Measurements from ENCODE around the gene ARSA. TPM values are rescaled to one million over a fixed set of nuclear protein-coding genes. Genes with fewer than 3 reads are reported as not detected.

ARSA gene
- polyA plus RNA-seq, 1 donor: 45.7 TPM

DNA sequence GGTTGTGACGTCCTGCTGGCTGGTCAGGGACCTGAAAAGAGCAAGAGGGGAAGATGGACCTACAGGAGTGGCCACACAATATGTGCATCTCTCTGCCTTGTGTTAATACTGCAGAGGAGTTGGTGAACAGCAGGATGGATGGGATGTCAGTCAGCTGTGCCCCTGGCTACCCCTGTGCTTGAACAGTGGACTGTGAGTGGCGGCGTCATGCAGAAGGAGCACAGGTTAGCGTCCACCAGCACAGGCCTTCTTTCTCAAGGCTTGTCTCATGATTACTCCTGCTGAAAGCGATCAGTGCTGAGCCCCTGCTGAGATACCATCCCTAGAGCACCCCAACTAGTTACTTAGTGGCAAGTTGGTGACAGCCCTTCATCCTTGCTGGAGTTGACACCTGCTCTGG, 41.5 kb downstream of the ARSA start:
- no peak for DNase-seq
- Histone ChIP-seq H3K9me3 (ENCODE audit: control insufficient read depth, low read depth, low read length) (no peaks in the 10 kb centered on the region), H3K27me3 (ENCODE audit: control insufficient read depth, insufficient read depth, low read length) (no peaks in the 10 kb centered on the region), H3K27ac (ENCODE audit: low read length) (no peak overlapping the region), H3K4me1 (ENCODE audit: control insufficient read depth, insufficient read depth, low read length) (peaks cover 6% of the 10 kb centered on the region), H3K36me3 (ENCODE audit: control insufficient read depth, insufficient read depth, low read length) (peaks cover under 1% of the 10 kb centered on the region), H3K4me3 (ENCODE audit: low read length) (no peak overlapping the region)
- WGBS (ENCODE audit: insufficient coverage, low lambda C conversion rate): no CpG with 5 or more reads among the region's 5 CpGs

DNA sequence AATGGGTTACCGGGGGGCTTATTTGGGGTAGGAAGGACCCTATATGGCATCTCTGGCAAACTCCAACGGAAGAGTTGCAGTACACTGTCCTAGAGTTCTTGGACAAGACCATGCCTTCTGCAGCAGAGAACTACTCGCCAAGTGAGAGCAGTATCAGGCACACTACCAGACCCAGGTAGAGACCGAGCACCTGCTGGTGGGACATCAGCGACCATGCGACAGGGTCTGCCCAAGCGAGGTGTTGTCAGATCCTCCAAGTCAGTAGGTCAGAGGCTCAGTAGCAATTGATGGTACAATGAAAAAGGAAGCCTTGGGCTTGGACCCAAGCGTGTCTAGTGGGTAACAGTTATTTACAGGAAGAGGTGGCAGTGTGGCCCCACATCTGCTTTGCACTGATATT, 42.2 kb downstream of the ARSA start:
- no peaks in the 10 kb centered on the region for H3K9me3 ChIP-seq (ENCODE audit: control insufficient read depth, low read depth, low read length)
- no peak overlapping the region for H3K27ac ChIP-seq (ENCODE audit: low read length)
- no peak overlapping the region for H3K4me3 ChIP-seq (ENCODE audit: low read length)
- peaks cover 6% of the 10 kb centered on the region for H3K4me1 ChIP-seq (ENCODE audit: control insufficient read depth, insufficient read depth, low read length)
- H3K27me3 ChIP-seq (ENCODE audit: control insufficient read depth, insufficient read depth, low read length): no peaks in the 10 kb centered on the region
- DNase-seq: no peak
- WGBS (ENCODE audit: insufficient coverage, low lambda C conversion rate): no CpG with 5 or more reads among the region's 8 CpGs
- peaks cover 4% of the 10 kb centered on the region for H3K36me3 ChIP-seq (ENCODE audit: control insufficient read depth, insufficient read depth, low read length)

DNA sequence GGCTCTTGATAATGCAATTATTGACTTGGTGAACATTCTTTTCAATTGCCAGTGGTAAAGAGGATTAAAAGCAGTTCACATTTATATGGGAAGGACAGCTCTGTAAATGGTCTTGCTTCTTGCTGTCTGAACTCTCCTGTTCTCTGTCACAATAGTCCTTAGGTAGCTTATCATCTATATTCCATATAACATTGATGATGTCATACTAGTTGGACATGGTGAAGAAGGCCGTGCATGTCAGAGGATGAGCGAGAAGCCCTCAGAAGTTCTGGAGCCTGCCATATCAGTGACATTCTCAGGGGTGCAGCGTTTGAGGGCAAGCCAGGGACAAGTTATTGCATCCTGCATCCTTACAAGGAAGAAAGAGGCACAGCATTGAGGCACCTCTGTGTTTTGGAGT, 42.7 kb downstream of the ARSA start:
- Histone ChIP-seq H3K27me3 (ENCODE audit: control insufficient read depth, insufficient read depth, low read length) (no peaks in the 10 kb centered on the region), H3K4me1 (ENCODE audit: control insufficient read depth, insufficient read depth, low read length) (peaks cover 6% of the 10 kb centered on the region), H3K9me3 (ENCODE audit: control insufficient read depth, low read depth, low read length) (no peaks in the 10 kb centered on the region), H3K27ac (ENCODE audit: low read length) (no peak overlapping the region), H3K36me3 (ENCODE audit: control insufficient read depth, insufficient read depth, low read length) (peaks cover 6% of the 10 kb centered on the region), H3K4me3 (ENCODE audit: low read length) (no peak overlapping the region)
- DNase-seq: no peak
- no CpG with 5 or more reads among the region's 3 CpGs for WGBS (ENCODE audit: insufficient coverage, low lambda C conversion rate)

DNA sequence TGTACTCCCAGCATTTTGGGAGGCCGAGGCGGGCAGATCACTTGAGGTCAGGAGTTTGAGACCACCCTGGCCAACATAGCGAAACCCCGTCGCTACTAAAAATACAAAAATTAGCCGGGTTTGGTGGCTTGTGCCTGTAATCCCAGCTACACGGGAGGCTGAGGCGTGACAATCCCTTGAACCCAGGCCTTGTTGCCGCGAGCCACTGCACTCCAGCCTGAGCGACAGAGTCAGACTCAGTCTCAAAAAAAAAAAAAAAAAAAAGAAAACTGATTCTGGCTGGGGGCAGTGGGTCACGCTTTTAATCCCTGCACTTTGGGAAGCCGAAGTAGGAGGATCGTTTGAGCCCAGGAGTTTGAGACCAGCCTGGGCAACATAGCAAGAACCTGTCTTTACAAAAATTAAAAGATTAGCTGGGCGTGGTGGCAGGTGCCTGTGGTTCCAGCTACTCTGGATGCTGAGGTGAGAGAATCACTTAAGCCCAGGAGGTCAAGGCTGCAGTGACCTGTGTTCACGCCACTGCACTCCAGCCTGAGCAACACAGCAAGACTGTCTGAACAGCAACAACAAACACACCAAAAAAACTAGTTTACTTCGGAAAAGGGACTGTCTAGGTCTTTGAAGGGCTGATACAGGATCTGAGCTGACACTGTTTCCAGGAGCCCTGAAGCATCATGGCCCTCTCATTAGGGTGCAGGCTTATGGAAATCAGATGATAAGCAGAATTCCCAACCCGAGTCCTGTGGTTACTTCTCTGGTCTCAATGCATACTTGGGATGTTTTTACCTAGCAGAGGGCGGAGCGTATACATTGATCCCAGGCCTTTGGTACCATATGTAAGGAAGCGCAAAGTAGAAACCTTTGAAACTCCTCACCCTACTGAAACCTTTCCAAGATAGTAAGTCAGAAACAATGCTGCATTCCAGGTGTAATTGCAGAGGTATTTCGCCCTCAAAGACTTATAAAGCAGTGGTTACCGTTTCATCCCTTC, 43.6 kb downstream of the ARSA start:
- H3K36me3 ChIP-seq (ENCODE audit: control insufficient read depth, insufficient read depth, low read length): peaks cover 13% of the 10 kb centered on the region
- 100% methylated on average over 3 of the region's 23 CpGs for WGBS (ENCODE audit: insufficient coverage, low lambda C conversion rate)
- no peaks in the 10 kb centered on the region for H3K27me3 ChIP-seq (ENCODE audit: control insufficient read depth, insufficient read depth, low read length)
- H3K4me1 ChIP-seq (ENCODE audit: control insufficient read depth, insufficient read depth, low read length): peaks cover 13% of the 10 kb centered on the region
- H3K9me3 ChIP-seq (ENCODE audit: control insufficient read depth, low read depth, low read length): no peaks in the 10 kb centered on the region
- no peak for DNase-seq
- no peak overlapping the region for H3K4me3 ChIP-seq (ENCODE audit: low read length)
- no peak overlapping the region for H3K27ac ChIP-seq (ENCODE audit: low read length)

DNA sequence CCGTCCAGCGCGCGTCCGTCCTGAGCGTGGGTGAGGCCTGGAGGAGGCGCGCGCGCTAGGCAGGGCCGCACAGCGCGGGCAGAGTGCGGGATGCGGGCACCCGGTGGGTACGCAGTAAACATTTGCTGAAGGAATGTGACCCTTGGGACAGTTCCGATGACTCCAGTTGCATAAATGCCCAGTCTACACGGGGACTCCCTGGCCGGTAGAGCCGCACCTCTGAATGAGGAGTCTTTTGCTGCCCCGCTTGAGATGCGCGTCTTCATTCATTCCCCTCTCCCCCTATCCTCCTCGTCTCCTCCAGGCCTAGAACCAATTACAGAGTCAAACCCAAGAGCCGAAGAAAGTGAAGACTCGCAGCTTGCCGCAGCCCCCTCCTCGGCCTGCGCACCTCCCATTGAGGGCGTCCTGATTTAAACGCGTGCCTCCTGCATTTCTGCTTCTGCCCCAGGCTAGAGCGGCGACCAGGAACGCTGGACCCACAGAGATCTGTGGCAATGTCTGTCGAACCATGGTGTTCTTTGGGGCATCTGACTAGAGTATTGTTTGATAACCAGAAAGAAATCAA, 44.6 kb downstream of the ARSA start:
- Histone ChIP-seq H3K4me3 (ENCODE audit: low read length) (peak overlapping the region; percentile 64), H3K4me1 (ENCODE audit: control insufficient read depth, insufficient read depth, low read length) (peaks cover 22% of the 10 kb centered on the region), H3K9me3 (ENCODE audit: control insufficient read depth, low read depth, low read length) (no peaks in the 10 kb centered on the region), H3K36me3 (ENCODE audit: control insufficient read depth, insufficient read depth, low read length) (peaks cover 17% of the 10 kb centered on the region), H3K27ac (ENCODE audit: low read length) (peak overlapping the region; percentile 7), H3K27me3 (ENCODE audit: control insufficient read depth, insufficient read depth, low read length) (no peaks in the 10 kb centered on the region)
- no peak for DNase-seq
- no CpG with 5 or more reads among the region's 37 CpGs for WGBS (ENCODE audit: insufficient coverage, low lambda C conversion rate)

DNA sequence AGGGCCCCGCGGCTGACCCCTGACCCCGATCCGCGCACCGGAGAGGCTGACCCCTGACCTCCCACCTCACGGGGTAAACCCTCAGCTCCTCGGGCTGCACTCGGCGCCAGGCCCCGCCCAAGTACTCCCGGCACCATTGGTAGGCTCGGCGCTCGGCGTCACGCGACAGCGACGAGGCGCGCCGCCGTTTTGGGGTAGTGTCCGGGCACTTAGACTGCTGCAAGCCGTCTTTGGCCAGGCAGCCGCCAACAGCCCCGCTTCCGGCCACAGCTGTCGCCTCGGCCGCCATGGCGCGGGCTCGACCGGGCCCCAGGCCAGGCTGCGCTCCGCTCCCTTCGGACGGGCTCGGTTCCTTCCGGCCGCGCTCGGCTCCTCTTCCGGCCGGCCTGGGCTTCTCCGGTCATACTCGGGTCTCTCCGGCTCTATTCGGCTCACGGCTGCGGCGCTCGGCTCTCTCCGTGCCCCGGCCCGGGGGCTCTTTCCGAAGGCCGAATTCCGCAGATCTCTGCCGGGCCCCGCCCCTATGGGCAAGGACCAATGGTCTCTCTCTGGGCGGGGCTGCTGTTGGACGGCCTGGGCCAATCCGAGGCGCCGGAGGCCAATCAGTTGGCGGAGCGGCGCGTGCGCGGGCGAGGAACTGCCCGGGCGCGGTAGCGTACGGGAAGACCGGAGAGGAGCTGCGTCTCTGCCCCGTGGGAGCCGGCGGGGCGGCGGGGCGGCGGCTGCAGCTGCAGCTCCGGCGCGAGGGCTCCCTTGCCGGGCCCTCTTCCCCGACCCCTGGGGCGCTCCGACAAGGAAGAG, 45.3 kb downstream of the ARSA start, which contains the start of gene CHKB:
Gene CHKB, minus strand, starts transcription at position 357 of the 801 bp plus-strand sequence. Its CDS starts 68 bp downstream, at position 289.
- DNase-seq: peak; percentile 98 to 99

DNA sequence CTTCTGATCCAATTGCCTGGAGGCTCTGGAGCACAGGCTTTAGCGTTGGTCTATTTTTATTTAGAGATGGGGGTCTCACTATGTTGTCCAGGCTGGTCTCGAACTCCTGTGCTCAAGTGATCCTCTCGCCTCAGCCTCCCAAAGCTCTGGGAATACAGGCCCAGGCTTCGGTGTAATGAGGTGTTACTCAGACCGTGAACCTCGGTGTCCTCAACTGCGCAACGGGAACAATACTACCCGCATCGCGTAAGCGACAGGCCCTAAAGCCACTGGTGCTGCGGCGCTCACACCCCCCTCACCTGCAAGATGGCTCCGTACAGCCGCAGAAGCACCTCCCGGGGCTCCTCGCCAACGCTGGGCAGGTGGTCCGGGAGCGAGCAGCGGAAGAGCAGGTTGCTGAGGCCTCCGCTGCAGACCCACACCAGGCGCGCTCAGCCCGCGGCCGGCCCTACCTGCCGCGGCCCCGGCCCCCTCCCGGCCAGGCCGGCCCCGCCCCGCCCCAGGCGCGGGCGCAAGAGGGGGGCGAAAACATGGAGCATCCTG, 45.9 kb downstream of the ARSA start:
- H3K9me3 ChIP-seq (ENCODE audit: control insufficient read depth, low read depth, low read length): no peaks in the 10 kb centered on the region
- H3K27me3 ChIP-seq (ENCODE audit: control insufficient read depth, insufficient read depth, low read length): no peaks in the 10 kb centered on the region
- H3K4me1 ChIP-seq (ENCODE audit: control insufficient read depth, insufficient read depth, low read length): peaks cover 25% of the 10 kb centered on the region
- no peak for DNase-seq
- no CpG with 5 or more reads among the region's 39 CpGs for WGBS (ENCODE audit: insufficient coverage, low lambda C conversion rate)
- H3K27ac ChIP-seq (ENCODE audit: low read length): peak overlapping the region; percentile 88
- H3K4me3 ChIP-seq (ENCODE audit: low read length): peak overlapping the region; percentile 75
- H3K36me3 ChIP-seq (ENCODE audit: control insufficient read depth, insufficient read depth, low read length): peaks cover 17% of the 10 kb centered on the region

More for the DNA sequence above, 45.3 kb downstream of the ARSA start, which contains the start of gene CHKB:
- Histone ChIP-seq H3K36me3 (ENCODE audit: control insufficient read depth, insufficient read depth, low read length) (peaks cover 17% of the 10 kb centered on the region), H3K4me3 (ENCODE audit: low read length) (peak within 1 kb of the TSS; percentile 75), H3K4me1 (ENCODE audit: control insufficient read depth, insufficient read depth, low read length) (peaks cover 25% of the 10 kb centered on the region), H3K27ac (ENCODE audit: low read length) (peak within 1 kb of the TSS; percentile 88), H3K9me3 (ENCODE audit: control insufficient read depth, low read depth, low read length) (no peaks in the 10 kb centered on the region), H3K27me3 (ENCODE audit: control insufficient read depth, insufficient read depth, low read length) (no peaks in the 10 kb centered on the region)
- no CpG with 5 or more reads among the region's 96 CpGs for WGBS (ENCODE audit: insufficient coverage, low lambda C conversion rate)

DNA sequence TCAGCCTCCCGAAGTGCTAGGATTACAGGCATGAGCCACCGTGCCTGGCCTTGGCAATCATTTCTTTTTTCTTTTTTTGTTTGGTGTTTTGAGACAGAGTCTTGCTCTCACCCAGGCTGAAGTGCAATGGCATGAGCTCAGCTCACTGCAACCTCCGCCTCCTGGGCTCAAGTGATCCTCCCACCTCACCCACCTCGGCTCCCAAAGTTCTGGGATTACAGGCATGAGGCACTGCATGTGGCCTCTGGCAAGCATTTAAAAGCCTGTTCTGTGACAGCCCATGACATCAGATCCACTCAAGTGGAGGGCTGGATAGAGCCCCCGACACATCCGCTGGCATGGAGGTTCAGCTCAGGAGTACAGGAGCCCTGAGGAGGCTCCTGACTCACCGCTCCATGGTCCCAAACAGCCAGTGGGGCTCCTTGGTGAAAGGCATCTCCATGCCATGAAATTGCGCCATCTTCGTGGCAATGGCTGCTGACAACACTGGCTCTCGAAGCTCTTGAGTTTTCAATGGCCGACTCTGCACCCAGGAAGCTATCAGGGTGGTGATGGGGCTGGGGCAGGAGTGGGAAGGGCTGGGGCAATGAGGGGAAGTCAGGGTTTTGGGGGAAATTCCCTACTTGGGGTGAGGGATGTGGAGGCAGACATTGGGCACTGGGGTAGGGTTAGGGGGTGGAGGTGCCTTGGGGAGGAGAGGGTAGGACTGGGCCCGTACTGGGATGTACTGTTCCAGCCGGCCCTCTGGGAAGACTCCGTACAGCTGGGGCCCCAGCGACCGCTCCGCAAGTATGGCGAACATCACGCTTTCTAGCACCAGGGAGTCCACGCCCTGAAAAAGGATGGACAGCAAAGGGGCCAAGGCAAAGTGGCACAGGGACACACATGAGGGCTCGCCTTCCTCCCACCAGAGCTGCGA, 46.7 kb downstream of the ARSA start:
- Histone ChIP-seq H3K4me1 (ENCODE audit: control insufficient read depth, insufficient read depth, low read length) (peaks cover 25% of the 10 kb centered on the region), H3K27ac (ENCODE audit: low read length) (no peak overlapping the region), H3K27me3 (ENCODE audit: control insufficient read depth, insufficient read depth, low read length) (no peaks in the 10 kb centered on the region), H3K9me3 (ENCODE audit: control insufficient read depth, low read depth, low read length) (no peaks in the 10 kb centered on the region), H3K4me3 (ENCODE audit: low read length) (peak overlapping the region; percentile 75), H3K36me3 (ENCODE audit: control insufficient read depth, insufficient read depth, low read length) (peaks cover 17% of the 10 kb centered on the region)
- DNase-seq: no peak
- no CpG with 5 or more reads among the region's 22 CpGs for WGBS (ENCODE audit: insufficient coverage, low lambda C conversion rate)

DNA sequence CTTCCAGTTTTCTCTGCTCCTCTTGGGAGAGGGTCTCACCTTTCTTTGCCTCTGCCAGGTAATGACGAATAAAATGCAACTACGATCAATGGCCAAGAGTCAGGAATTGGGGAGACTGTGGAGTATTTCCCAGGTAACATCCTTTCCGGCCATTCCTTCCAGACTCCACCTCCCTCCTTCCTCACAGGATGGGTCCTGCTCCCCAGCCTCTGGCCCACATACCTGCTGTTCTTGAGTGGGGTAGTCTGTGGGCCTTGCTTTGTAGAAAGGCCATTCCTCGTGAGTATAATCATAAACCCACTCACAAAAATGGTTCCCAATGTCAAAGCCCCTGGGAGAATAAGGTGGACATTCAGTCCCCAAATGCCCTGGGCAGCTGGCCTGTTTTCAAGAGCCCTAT, 48.2 kb downstream of the ARSA start:
- Histone ChIP-seq H3K27me3 (ENCODE audit: control insufficient read depth, insufficient read depth, low read length) (no peaks in the 10 kb centered on the region), H3K4me1 (ENCODE audit: control insufficient read depth, insufficient read depth, low read length) (peaks cover 25% of the 10 kb centered on the region), H3K9me3 (ENCODE audit: control insufficient read depth, low read depth, low read length) (no peaks in the 10 kb centered on the region), H3K27ac (ENCODE audit: low read length) (no peak overlapping the region), H3K4me3 (ENCODE audit: low read length) (no peak overlapping the region), H3K36me3 (ENCODE audit: control insufficient read depth, insufficient read depth, low read length) (peaks cover 17% of the 10 kb centered on the region)
- no peak for DNase-seq
- WGBS (ENCODE audit: insufficient coverage, low lambda C conversion rate): no CpG with 5 or more reads among the region's 4 CpGs
